Measurements from ENCODE around the gene DNAJA3. TPM values are rescaled to one million over a fixed set of nuclear protein-coding genes. Genes with fewer than 3 reads are reported as not detected.

DNAJA3 gene
- total and polyA plus RNA-seq, 10 of the 15 experiments (the other 5 are each of a cell fraction or from before 2014, with no cell fraction given): 8.4 to 141 (median 60.8) TPM

DNA sequence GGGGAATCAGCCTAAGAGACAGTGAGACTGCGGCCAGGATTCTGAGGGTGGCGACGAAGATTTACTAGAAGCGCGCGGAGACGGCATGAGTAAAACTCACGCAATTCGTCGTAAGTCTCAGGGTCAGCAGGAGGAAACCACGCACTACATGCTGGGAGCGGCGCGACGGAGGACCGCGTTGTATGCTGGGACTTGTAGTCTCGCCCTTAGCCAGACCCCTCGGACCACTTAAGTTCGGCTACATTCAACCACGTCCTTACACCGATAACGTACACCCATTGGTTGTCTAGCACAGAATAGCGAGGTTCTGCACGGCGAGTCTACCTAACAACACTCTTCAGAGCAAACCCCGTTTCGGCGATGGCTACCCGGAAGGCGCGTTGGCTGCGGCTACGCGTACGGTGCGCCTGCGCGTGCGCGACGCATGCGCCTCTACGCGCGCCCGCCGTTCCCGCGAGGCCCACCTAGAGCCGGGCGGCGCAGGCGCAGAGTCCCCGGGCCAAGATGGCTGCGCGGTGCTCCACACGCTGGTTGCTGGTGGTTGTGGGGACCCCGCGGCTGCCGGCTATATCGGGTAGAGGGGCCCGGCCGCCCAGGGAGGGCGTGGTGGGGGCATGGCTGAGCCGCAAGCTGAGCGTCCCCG lies at the start of gene DNAJA3 (continued):
- TF ChIP-seq, protein P1, sequence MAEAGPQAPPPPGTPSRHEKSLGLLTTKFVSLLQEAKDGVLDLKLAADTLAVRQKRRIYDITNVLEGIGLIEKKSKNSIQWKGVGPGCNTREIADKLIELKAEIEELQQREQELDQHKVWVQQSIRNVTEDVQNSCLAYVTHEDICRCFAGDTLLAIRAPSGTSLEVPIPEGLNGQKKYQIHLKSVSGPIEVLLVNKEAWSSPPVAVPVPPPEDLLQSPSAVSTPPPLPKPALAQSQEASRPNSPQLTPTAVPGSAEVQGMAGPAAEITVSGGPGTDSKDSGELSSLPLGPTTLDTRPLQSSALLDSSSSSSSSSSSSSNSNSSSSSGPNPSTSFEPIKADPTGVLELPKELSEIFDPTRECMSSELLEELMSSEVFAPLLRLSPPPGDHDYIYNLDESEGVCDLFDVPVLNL (IDR thresholded peaks at IDR 0.05; ENCODE audit: low read depth, low read length): 0 out of 2 replicates have a peak, but pooled peaks have one; percentile 43
- TF ChIP-seq HCFC1 (IDR thresholded peaks at IDR 0.05; ENCODE audit: low read length): peak; percentile 89

DNA sequence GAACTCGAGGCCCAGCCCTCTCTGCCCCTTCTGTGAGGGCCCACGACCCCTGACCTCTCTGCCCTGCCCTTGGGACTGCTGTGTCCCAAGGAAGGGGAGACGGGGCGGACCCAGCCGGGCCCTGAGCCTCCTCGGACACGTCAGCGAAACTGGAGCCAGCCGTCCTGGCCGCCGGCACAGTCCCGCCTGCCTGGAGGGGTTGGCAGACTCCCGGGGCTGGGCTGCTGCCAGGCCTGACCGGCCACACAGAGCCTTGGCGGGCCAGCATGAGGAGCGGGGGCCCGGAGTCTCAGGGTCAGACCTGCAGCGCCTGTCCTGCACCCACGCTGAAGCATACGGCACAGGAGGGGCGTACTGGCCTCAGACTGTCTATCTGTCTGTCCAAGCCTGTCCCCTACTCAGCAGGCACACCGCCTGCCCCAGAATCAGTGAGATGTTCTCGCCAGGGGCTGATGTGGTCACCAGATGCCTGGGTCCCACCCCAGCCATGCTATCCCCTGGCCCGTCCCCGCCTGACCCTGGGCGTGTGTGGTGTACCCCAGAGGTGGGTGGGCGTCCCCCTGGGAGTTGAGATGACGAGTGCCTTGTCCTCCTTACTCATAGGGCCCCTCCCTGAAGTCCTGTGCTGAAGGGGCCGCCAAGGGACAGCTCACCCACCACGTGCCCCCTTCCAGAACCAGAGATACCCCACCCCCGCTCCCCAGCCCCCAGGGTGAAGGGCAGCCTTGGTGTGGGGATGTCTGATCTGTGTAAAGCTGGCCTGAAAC lies 49.4 kb upstream of the DNAJA3 start:
- Histone ChIP-seq H4K20me1 (ENCODE audit: control insufficient read depth, insufficient read depth) (peaks cover 5% of the 10 kb centered on the region), H3K4me3 (no peak overlapping the region), H3K9me3 (replicated peaks; ENCODE audit: control insufficient read depth, insufficient read depth, low read length) (no peaks in the 10 kb centered on the region), H3K4me1 (ENCODE audit: control insufficient read depth, insufficient read depth, low read length) (no peaks in the 10 kb centered on the region), H3K36me3 (ENCODE audit: control insufficient read depth in 2 of 2, insufficient read depth in 2 of 2, low read length in 1 of 2) (peaks cover 0 to 2% of the 10 kb centered on the region in 2 experiments; a peak in 1 of 4 replicates), H3K4me2 (ENCODE audit: control insufficient read depth, insufficient read depth) (no peak overlapping the region), H3K9ac (ENCODE audit: control insufficient read depth, insufficient read depth, low read length) (no peak overlapping the region), H2AFZ (ENCODE audit: control insufficient read depth, low read depth, low read length) (no peak overlapping the region), H3K27me3 (replicated peaks in 1 of 2; ENCODE audit: control insufficient read depth in 2 of 2, insufficient read depth in 2 of 2, low read length in 1 of 2) (no peaks in the 10 kb centered on the region), H3K79me2 (ENCODE audit: control insufficient read depth, insufficient read depth, low read length) (no peaks in the 10 kb centered on the region), H3K27ac (ENCODE audit: control insufficient read depth, insufficient read depth) (no peak overlapping the region)
- ChIA-PET RAD21 (ENCODE audit: unreplicated experiment) (no interaction called here), SMC1A (ENCODE audit: uncharacterized antibody, unreplicated experiment) (no interaction called here), CTCF (no interaction called here), POLR2A (no interaction called here)
- ATAC-seq: no peak
- FAIRE-seq: no peak
- no peak for DNase-seq (ENCODE audit: low read depth, low spot score)
- peak; percentile 4; the same call in 1 of the 2 replicates for TF ChIP-seq POLR2A (IDR thresholded peaks at IDR 0.05; ENCODE audit: low read depth, low read length)
- TF ChIP-seq SMAD1 (IDR thresholded peaks at IDR 0.05; ENCODE audit: low read depth, partially characterized antibody): no peak
- intact Hi-C loops (cut with micrococcal nuclease; ENCODE audit: unreplicated experiment): no loop called here
- in situ Hi-C loops (cut with MboI): no loop called here
- WGBS (ENCODE audit: insufficient coverage, insufficient replicate concordance, low lambda C conversion rate, missing lambda C conversion rate): 88% methylated on average over 31 of the region's 31 CpGs
- no TSS peak for BruUV-seq (replicated peaks)

Data from GM12878 (cell line).